ENCODE data around the gene ACSS2.

Gene ACSS2

DNA sequence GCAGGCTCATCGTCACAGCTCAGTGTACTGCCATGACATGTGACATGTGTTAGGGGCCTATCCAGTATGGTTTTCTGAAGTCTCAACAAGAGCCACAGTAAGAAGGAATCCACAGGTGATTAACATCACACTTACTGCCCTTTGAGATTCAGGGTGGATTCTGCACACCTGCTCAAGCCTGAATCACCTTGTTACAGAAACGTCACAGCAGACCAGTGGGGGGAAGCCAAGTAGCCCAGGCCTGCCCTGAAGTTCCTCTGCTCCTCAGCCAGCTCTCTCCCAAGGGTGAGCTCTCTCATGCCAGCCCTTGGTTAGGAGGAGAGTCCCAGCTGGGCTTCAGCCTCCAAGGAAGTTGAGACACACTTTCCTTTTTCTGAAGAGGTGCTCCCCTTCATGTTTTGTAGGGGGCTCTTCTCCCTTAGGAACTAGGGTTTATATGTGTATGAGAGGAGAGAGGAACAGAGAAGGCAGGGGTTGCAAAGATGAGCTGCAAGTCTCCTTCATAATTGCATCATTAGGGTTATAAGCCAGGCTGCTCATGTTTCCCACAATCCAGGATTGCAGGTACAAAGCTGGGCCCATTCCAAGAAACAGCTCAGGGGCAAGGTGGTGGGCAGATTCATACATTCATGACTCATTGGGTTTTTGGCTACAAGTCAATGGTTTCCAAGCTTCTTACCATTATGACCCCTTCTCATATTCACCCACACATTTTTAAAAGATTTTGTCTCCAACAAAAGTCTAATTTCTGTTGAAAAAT, 67.6 kb downstream of the ACSS2 start:
- Histone ChIP-seq H2AFZ (ENCODE audit: low read length) (no peak overlapping the region), H3K9me2 (replicated peaks; ENCODE audit: insufficient read depth, low read length) (no peaks in the 10 kb centered on the region), H3K27ac (ENCODE audit: low read length) (no peak overlapping the region)

DNA sequence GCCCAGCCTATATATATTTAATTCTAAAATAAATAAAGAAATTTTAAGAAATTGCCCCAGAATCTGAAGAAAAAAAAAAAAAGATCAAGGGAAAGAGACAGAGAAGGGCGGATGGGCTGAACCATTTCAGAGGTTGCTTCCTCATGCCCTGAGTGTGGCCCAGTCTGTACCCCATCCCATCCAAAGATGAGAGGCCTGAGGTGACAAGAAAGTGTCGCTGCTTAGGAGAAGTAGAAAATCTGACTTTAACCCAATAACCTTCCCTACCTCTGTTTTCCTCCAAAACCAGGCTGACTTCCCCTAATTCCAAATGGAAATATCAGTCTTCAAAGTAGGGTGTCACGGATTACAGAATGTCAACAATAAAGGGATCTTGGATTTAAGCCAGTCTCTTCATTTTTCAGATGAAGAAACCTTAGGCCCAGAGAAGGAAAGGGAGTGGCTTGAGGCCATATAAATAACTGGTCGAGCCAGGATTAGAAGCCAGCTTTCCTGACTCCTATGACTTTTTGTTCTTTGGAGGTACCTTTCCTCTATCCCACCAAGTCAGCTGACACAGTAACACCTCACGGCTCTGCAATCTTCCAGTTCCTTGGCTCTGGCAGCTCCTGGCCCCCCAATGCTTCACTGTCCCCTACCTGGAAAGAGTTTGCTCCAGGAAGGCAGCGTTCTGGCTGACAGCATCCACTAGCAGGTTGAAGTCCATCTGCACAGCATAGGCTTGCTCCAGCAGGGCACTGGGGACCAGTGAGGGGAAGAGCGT, 69.1 kb downstream of the ACSS2 start:
- Histone ChIP-seq H3K9me2 (replicated peaks; ENCODE audit: insufficient read depth, low read length) (no peaks in the 10 kb centered on the region), H3K79me2 (ENCODE audit: low read length) (no peaks in the 10 kb centered on the region), H3K4me3 (ENCODE audit: low read length) (no peak overlapping the region), H3F3A (ENCODE audit: insufficient read depth, low read length) (peaks cover 5% of the 10 kb centered on the region), H3K4me2 (ENCODE audit: low read depth, low read length) (no peak overlapping the region), H3K27ac (ENCODE audit: low read length) (no peak overlapping the region), H4K20me1 (ENCODE audit: insufficient read depth, low read length) (no peaks in the 10 kb centered on the region), H3K27me3 (replicated peaks; ENCODE audit: insufficient read depth, low read length) (no peaks in the 10 kb centered on the region), H3K4me1 (ENCODE audit: low read length) (peaks cover 17% of the 10 kb centered on the region), H3K9me3 (replicated peaks; ENCODE audit: insufficient read depth, low read length) (no peaks in the 10 kb centered on the region), H2AFZ (ENCODE audit: low read length) (no peak overlapping the region), H3K9ac (ENCODE audit: low read length) (no peak overlapping the region), H3K36me3 (replicated peaks; ENCODE audit: insufficient read depth, low read length) (no peaks in the 10 kb centered on the region)
- DNase-seq, result no peak
- TF ChIP-seq, protein P1, sequence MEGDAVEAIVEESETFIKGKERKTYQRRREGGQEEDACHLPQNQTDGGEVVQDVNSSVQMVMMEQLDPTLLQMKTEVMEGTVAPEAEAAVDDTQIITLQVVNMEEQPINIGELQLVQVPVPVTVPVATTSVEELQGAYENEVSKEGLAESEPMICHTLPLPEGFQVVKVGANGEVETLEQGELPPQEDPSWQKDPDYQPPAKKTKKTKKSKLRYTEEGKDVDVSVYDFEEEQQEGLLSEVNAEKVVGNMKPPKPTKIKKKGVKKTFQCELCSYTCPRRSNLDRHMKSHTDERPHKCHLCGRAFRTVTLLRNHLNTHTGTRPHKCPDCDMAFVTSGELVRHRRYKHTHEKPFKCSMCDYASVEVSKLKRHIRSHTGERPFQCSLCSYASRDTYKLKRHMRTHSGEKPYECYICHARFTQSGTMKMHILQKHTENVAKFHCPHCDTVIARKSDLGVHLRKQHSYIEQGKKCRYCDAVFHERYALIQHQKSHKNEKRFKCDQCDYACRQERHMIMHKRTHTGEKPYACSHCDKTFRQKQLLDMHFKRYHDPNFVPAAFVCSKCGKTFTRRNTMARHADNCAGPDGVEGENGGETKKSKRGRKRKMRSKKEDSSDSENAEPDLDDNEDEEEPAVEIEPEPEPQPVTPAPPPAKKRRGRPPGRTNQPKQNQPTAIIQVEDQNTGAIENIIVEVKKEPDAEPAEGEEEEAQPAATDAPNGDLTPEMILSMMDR (IDR thresholded peaks at IDR 0.05; ENCODE audit: low read length), result no peak
- no peak for TF ChIP-seq EZH2 (optimal IDR thresholded peaks at IDR 0.05; ENCODE audit: low read depth, low read length)
- no peak for TF ChIP-seq EZH2phosphoT487 (IDR thresholded peaks at IDR 0.05; ENCODE audit: low read length)

More for the DNA sequence above, 67.6 kb downstream of the ACSS2 start:
- no peaks in the 10 kb centered on the region for H3K79me2 ChIP-seq (ENCODE audit: low read length)
- H3K4me1 ChIP-seq (ENCODE audit: low read length), result peaks cover 25% of the 10 kb centered on the region
- TF ChIP-seq, protein P1 (IDR thresholded peaks at IDR 0.05; ENCODE audit: low read length), result no peak
- TF ChIP-seq EZH2phosphoT487 (IDR thresholded peaks at IDR 0.05; ENCODE audit: low read length) (no peak), EZH2 (optimal IDR thresholded peaks at IDR 0.05; ENCODE audit: low read depth, low read length) (no peak)
- peaks cover 13% of the 10 kb centered on the region for H3F3A ChIP-seq (ENCODE audit: insufficient read depth, low read length)
- no peak overlapping the region for H3K4me2 ChIP-seq (ENCODE audit: low read depth, low read length)
- no peaks in the 10 kb centered on the region for H3K36me3 ChIP-seq (replicated peaks; ENCODE audit: insufficient read depth, low read length)
- no peak overlapping the region for H3K9ac ChIP-seq (ENCODE audit: low read length)
- H3K27me3 ChIP-seq (replicated peaks; ENCODE audit: insufficient read depth, low read length), result no peaks in the 10 kb centered on the region
- no peaks in the 10 kb centered on the region for H4K20me1 ChIP-seq (ENCODE audit: insufficient read depth, low read length)
- DNase-seq, result no peak
- H3K9me3 ChIP-seq (replicated peaks; ENCODE audit: insufficient read depth, low read length), result no peaks in the 10 kb centered on the region
- no peak overlapping the region for H3K4me3 ChIP-seq (ENCODE audit: low read length)

DNA sequence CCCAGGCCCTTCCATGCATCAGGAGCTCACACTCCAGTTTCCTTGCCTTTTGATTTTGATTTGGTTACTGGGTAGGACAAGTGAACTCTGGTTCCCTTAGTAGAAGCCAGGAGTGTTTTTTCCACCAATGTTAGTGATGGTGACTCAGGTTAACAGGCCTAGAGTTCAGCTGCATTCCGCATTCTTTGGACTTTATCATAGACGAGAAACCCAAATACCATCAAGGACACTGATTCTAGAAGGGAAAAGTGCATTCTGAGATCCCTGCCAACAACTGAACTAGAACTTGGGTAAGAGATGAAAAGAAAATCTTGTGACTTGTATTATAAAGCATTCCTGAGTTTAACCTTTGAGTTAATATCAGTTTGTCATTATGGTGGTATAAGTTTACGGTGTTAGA, 70.2 kb downstream of the ACSS2 start:
- Histone ChIP-seq H3K9me3 (replicated peaks; ENCODE audit: insufficient read depth, low read length) (no peaks in the 10 kb centered on the region), H3K9me2 (replicated peaks; ENCODE audit: insufficient read depth, low read length) (no peaks in the 10 kb centered on the region), H4K20me1 (ENCODE audit: insufficient read depth, low read length) (no peaks in the 10 kb centered on the region), H3F3A (ENCODE audit: insufficient read depth, low read length) (0 out of 2 replicates have a peak, but pooled peaks cover under 1% of the 10 kb centered on the region), H3K27me3 (replicated peaks; ENCODE audit: insufficient read depth, low read length) (no peaks in the 10 kb centered on the region), H2AFZ (ENCODE audit: low read length) (no peak overlapping the region), H3K27ac (ENCODE audit: low read length) (no peak overlapping the region), H3K4me1 (ENCODE audit: low read length) (peaks cover 5% of the 10 kb centered on the region), H3K79me2 (ENCODE audit: low read length) (no peaks in the 10 kb centered on the region), H3K4me3 (ENCODE audit: low read length) (no peak overlapping the region), H3K36me3 (replicated peaks; ENCODE audit: insufficient read depth, low read length) (no peaks in the 10 kb centered on the region), H3K9ac (ENCODE audit: low read length) (no peak overlapping the region), H3K4me2 (ENCODE audit: low read depth, low read length) (no peak overlapping the region)
- no peak for TF ChIP-seq EZH2 (optimal IDR thresholded peaks at IDR 0.05; ENCODE audit: low read depth, low read length)
- TF ChIP-seq, protein P1 (IDR thresholded peaks at IDR 0.05; ENCODE audit: low read length), result no peak
- no peak for TF ChIP-seq EZH2phosphoT487 (IDR thresholded peaks at IDR 0.05; ENCODE audit: low read length)
- no peak for DNase-seq
